HepG2 (cell line): ENCODE results near the gene ABCB6. TPM values are rescaled to one million over a fixed set of nuclear protein-coding genes. Genes with fewer than 3 reads are reported as not detected.

Experiments used
- CEBPB ChIP-seq: IDR thresholded peaks from 2 replicates; pipeline ENCODE4 v1.6.1; 2011; ENCODE audit warnings: low read depth, low read length, improper control_type of control experiment, borderline replicate concordance
- CENPX ChIP-seq: sonication (generic); formaldehyde crosslinking; IDR thresholded peaks from 2 replicates; pipeline ENCODE4 v1.9.0; 2021; ENCODE audit warnings: mild to moderate bottlenecking, missing genetic modification reagents, moderate library complexity
- EZH2 ChIP-seq: conservative IDR thresholded peaks from 2 replicates; pipeline ENCODE4 v1.6.1; 2012; ENCODE audit warnings: mild to moderate bottlenecking, low read depth, low read length, moderate library complexity
- HIC2 ChIP-seq: sonication (generic); formaldehyde crosslinking; IDR thresholded peaks from 2 replicates; pipeline ENCODE4 v1.9.0; 2022; ENCODE audit warnings: low read depth, missing genetic modification reagents
- JUNB ChIP-seq: sonication (generic); formaldehyde crosslinking; IDR thresholded peaks from 2 replicates; pipeline ENCODE4 v1.8.0; 2022; ENCODE audit warnings: missing genetic modification reagents, mild to moderate bottlenecking, borderline replicate concordance
- PATZ1 ChIP-seq: sonication (generic); formaldehyde crosslinking; IDR thresholded peaks from 2 replicates; pipeline ENCODE4 v1.4.0; 2020; ENCODE audit warnings: missing genetic modification reagents
- PRDM4 ChIP-seq: sonication (generic); formaldehyde crosslinking; IDR thresholded peaks from 2 replicates; pipeline ENCODE4 v1.9.0; 2021; ENCODE audit warnings: missing genetic modification reagents, borderline replicate concordance
- RARG ChIP-seq: sonication (generic); formaldehyde crosslinking; IDR thresholded peaks from 2 replicates; pipeline ENCODE4 v1.4.0; 2020; ENCODE audit warnings: low read depth, mild to moderate bottlenecking, missing genetic modification reagents
- SRSF9 ChIP-seq: fragments of 200-400 bp; formaldehyde crosslinking; IDR thresholded peaks from 2 replicates; pipeline ENCODE4 v1.6.1; 2018; ENCODE audit warnings: borderline replicate concordance, mild to moderate bottlenecking, low read depth, low read length; ENCODE audit not compliant: insufficient read depth, poor library complexity, severe bottlenecking
- TEF ChIP-seq: sonication (generic); formaldehyde crosslinking; IDR thresholded peaks from 2 replicates; pipeline ENCODE4 v1.5.0; 2020; ENCODE audit warnings: missing genetic modification reagents
- TOE1 ChIP-seq: sonication (generic); formaldehyde crosslinking; IDR thresholded peaks from 2 replicates; pipeline ENCODE4 v1.4.0; 2020; ENCODE audit warnings: mild to moderate bottlenecking, missing genetic modification reagents
- ZIK1 ChIP-seq: sonication (generic); formaldehyde crosslinking; IDR thresholded peaks from 2 replicates; pipeline ENCODE4 v1.5.0; 2020; ENCODE audit warnings: mild to moderate bottlenecking, low read depth, missing genetic modification reagents, borderline replicate concordance
- ZMAT5 ChIP-seq: sonication (generic); formaldehyde crosslinking; IDR thresholded peaks from 2 replicates; pipeline ENCODE4 v1.5.0; 2020; ENCODE audit warnings: mild to moderate bottlenecking, low read depth, missing genetic modification reagents, borderline replicate concordance
- ZMYM2 ChIP-seq: sonication (generic); formaldehyde crosslinking; IDR thresholded peaks from 2 replicates; pipeline ENCODE4 v1.8.0; 2022; ENCODE audit warnings: mild to moderate bottlenecking, missing genetic modification reagents
- ZNF235 ChIP-seq: sonication (generic); formaldehyde crosslinking; IDR thresholded peaks from 2 replicates; pipeline ENCODE4 v1.8.1; 2023; ENCODE audit warnings: mild to moderate bottlenecking, missing genetic modification reagents, borderline replicate concordance
- ZNF510 ChIP-seq: sonication (generic); formaldehyde crosslinking; IDR thresholded peaks from 2 replicates; pipeline ENCODE4 v1.4.0; 2020; ENCODE audit warnings: low read depth, mild to moderate bottlenecking, missing genetic modification reagents
- ZNF550 ChIP-seq: sonication (generic); formaldehyde crosslinking; IDR thresholded peaks from 2 replicates; pipeline ENCODE4 v1.4.0; 2020; ENCODE audit warnings: mild to moderate bottlenecking, missing genetic modification reagents, borderline replicate concordance
- ZNF619 ChIP-seq: sonication (generic); formaldehyde crosslinking; IDR thresholded peaks from 2 replicates; pipeline ENCODE4 v1.4.0; 2020; ENCODE audit warnings: mild to moderate bottlenecking, missing genetic modification reagents
- ZNF784 ChIP-seq: sonication (generic); formaldehyde crosslinking; IDR thresholded peaks from 2 replicates; pipeline ENCODE4 v1.5.1; 2020; ENCODE audit warnings: missing genetic modification reagents, mild to moderate bottlenecking, borderline replicate concordance
- polyA plus RNA-seq, 8 experiments: library from polyadenylated mRNA; depleted of rRNA in 3 of 8; stranded (reverse) in 7 of 8; unstranded in 1 of 8; fragments of >200 nt; fragmentation: Illumina TruSeq in 4 of 8; extraction: Trizol in 4 of 8; gene quantifications; 2 replicates each; pipeline versions ENCODE4 v1.2.1 to v1.2.3, GENCODE V29; 2011 to 2016; ENCODE audit warnings: low read depth in 4 of 8, missing spikeins in 1 of 8, mixed read lengths in 1 of 8; ENCODE audit not compliant: insufficient read depth in 1 of 8
- total RNA-seq, 5 experiments: library from RNA; depleted of rRNA; stranded (reverse); fragments of >200 nt; fragmentation: Illumina TruSeq; extraction: Trizol; gene quantifications; 2 replicates each; pipeline ENCODE4 v1.2.3, GENCODE V29; 2016; ENCODE audit warnings: low read depth in 1 of 5

Gene ABCB6
- total and polyA plus RNA-seq, 2 of the 13 experiments (the other 11 are each of a cell fraction or from before 2014, with no cell fraction given) = 91.1 to 137 TPM

GRCh38 chr2:219176818-219177551 lies 41.8 kb downstream of the ABCB6 start, which contains the start of gene CNPPD1 (continued):
- TF ChIP-seq CENPX (CRISPR knock-in tag) (no peak), EZH2 (no peak), RARG (CRISPR knock-in tag) (0 out of 2 replicates have a peak, but pooled peaks have one; percentile 40), ZMYM2 (peak; percentile 94), TEF (peak; percentile 80; the same call in 1 of the 2 replicates), ZNF510 (CRISPR knock-in tag) (0 out of 2 replicates have a peak, but pooled peaks have one; percentile 36), ZIK1 (no peak), ZNF784 (CRISPR knock-in tag) (peak; percentile 72; the same call in 1 of the 2 replicates), PRDM4 (CRISPR knock-in tag) (peak; percentile 10; the same call in 1 of the 2 replicates), ZNF619 (CRISPR knock-in tag) (peak; percentile 95; the same call in 1 of the 2 replicates), PATZ1 (CRISPR knock-in tag) (peak; percentile 99), SRSF9 (no peak), TOE1 (peak; percentile 84; the same call in 1 of the 2 replicates), ZNF550 (CRISPR knock-in tag) (peak; percentile 77; the same call in 1 of the 2 replicates), ZMAT5 (CRISPR knock-in tag) (no peak), HIC2 (peak; percentile 83), ZNF235 (CRISPR knock-in tag) (peak; percentile 81; the same call in 1 of the 2 replicates), JUNB (CRISPR knock-in tag) (peak; percentile 74; the same call in 1 of the 2 replicates), CEBPB (no peak)
